AG10803 (cell line): Measurements from ENCODE around the gene SOX5.

Experiments
- DNase-seq: peaks from one replicate; pipeline ENCODE4 v3.0.0; 2010; ENCODE audit warnings: low read depth
- H3K4me3 ChIP-seq: 2 replicates; pipeline ENCODE4 v1.5.1; 2011; ENCODE audit warnings: mild to moderate bottlenecking, low read length, control low read depth
- TF ChIP-seq, protein P1 (sequence below): conservative IDR thresholded peaks from 2 replicates; pipeline ENCODE4 v1.5.1; 2011; ENCODE audit warnings: mild to moderate bottlenecking, low read length, control low read depth, inconsistent platforms

SOX5 gene

DNA sequence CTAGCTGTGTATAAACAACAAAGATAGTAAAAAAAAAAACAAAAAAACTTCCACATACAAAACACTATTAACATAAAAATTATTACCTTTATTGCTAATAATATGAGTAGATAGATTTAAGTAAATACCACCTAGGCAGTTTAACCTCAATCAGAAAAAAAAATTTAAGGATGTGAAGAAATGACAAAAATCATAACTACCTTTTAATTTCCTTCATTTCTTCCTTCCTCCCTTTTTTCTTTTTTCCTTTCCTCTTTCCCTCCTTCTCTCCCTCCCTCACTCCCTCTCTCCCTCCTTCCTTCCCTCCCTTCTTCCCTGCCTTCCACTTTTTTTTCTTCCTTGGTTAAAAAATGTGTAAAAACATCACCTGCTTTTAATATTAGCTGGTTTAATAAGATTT, 81.7 kb downstream of the SOX5 start:
- TF ChIP-seq, protein P1, sequence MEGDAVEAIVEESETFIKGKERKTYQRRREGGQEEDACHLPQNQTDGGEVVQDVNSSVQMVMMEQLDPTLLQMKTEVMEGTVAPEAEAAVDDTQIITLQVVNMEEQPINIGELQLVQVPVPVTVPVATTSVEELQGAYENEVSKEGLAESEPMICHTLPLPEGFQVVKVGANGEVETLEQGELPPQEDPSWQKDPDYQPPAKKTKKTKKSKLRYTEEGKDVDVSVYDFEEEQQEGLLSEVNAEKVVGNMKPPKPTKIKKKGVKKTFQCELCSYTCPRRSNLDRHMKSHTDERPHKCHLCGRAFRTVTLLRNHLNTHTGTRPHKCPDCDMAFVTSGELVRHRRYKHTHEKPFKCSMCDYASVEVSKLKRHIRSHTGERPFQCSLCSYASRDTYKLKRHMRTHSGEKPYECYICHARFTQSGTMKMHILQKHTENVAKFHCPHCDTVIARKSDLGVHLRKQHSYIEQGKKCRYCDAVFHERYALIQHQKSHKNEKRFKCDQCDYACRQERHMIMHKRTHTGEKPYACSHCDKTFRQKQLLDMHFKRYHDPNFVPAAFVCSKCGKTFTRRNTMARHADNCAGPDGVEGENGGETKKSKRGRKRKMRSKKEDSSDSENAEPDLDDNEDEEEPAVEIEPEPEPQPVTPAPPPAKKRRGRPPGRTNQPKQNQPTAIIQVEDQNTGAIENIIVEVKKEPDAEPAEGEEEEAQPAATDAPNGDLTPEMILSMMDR, result no peak

DNA sequence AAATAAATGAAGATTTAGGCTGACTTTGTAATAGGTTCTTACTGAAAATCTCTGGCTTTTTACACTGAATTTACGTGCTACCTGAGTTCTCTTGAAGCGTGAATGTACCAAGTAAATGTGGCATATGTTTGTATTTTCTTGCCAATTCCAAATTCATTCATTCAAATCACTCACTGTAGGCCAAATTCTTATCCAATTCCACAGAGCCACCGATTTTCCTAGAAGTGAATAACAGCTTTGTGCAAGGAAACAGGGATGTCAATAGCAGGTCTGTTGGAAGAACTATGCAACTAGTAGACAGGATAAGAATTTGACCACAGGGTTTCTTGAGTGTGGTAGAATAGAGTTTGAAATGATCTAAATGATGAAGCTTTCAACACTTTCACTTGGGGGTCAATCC, 86.8 kb downstream of the SOX5 start:
- H3K4me3 ChIP-seq, result no peak overlapping the region
- TF ChIP-seq, protein P1, result no peak
- DNase-seq, result no peak

More for the DNA sequence above, 81.7 kb downstream of the SOX5 start:
- H3K4me3 ChIP-seq, result no peak overlapping the region
- DNase-seq, result no peak

DNA sequence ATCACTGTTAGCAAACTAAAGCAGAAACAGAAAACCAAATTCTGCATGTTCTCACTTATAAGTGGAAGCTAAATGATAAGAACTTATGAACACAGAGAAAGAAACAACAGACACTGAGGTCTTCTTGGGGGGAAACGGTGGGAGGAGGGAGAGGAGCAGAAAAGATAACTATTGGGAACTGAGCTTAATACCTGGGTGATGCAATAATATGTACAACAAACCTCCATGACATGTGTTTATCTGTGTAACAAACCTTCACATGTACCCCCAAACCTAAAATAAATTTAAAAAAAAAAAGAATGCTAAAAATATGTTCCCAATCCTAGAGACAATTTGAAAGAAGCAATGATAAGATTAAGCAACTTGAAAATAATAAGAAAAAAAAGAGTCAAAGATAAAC, 89.5 kb downstream of the SOX5 start:
- H3K4me3 ChIP-seq, result no peak overlapping the region
- TF ChIP-seq, protein P1, result no peak
- DNase-seq, result no peak

DNA sequence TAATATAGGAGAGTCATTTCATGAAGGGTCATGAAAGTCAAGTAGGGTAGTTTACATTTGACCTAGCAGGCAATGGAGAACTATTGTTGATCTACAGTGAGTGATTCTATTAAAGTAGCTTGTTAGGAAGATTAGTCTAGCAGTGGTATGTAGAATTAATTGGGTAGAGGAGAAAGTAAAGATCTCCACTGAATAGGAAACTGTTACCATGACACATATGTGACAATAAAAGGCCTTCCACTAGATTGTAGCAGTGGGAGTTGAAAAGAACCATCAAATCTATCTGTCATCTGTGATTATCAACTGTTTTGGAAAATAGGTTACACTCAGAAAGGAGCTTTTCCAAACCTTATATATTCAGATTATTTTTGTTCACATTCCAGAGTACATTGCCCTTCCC, 92.3 kb downstream of the SOX5 start:
- no peak overlapping the region for H3K4me3 ChIP-seq
- TF ChIP-seq, protein P1, result no peak
- DNase-seq, result no peak

DNA sequence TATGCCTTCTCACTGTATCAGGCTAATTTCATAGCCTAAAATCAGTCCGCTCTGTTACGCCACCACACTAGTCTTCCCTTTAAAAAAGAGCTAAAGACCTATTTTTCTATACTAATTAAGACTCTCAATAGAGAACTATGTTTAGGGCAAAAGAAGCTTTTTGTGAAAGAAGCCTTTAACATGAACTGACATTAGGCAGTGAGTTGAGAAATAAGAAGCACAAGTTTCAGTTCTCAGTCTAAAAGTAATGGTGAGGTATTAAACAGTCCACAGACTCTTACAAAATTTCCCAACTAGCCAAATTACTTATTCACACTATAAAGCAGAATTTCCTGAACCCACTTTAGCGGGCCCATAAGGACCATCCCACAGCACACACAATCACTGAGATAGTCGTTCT, 93.7 kb downstream of the SOX5 start:
- TF ChIP-seq, protein P1, result no peak
- no peak overlapping the region for H3K4me3 ChIP-seq
- DNase-seq, result no peak

DNA sequence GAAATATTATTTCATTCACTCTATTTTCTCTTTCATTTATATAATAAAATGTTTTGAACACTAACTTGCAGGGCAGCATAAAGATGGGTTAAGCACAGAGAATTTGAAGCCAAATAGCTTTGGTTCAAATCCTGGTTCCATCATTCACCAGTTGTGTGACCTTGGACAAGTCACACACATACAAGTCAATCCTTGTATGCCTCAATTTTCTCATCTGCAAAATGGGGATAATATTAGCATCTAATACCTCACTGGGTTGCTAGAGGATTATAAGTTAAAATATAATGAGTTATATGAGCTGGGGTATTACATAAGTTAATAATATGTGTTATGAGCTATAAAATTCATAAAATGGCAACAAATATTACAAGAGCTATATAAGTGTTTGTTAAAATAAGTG, 94.9 kb downstream of the SOX5 start:
- TF ChIP-seq, protein P1, result no peak
- DNase-seq, result no peak
- no peak overlapping the region for H3K4me3 ChIP-seq

DNA sequence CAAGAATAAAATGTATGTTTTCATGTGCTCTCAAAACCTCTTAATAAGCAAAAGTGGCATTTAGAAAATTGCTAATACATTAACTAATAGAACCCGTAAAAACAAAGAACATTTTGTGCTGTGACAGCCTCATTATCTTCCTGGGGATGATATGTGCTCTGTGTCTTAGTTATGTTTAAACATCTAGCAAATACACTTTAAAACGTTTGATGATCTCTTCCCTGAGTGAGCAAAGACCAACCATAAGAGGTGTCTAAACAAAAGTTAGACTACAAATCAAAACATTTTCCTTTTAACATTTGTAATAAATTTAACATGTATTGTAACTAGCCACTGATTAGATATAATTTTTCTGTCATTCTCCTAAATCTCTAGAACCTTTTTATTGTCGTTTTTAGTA, 95.8 kb downstream of the SOX5 start:
- no peak for DNase-seq
- no peak overlapping the region for H3K4me3 ChIP-seq
- TF ChIP-seq, protein P1, result no peak
